AG08396 (cell line): Measurements from ENCODE around the gene MCCC1.

Source experiments
- DNase-seq: peaks from one replicate; pipeline ENCODE4 v3.0.0; 2012; ENCODE audit warnings: low spot score, mixed read lengths

Gene MCCC1

DNA sequence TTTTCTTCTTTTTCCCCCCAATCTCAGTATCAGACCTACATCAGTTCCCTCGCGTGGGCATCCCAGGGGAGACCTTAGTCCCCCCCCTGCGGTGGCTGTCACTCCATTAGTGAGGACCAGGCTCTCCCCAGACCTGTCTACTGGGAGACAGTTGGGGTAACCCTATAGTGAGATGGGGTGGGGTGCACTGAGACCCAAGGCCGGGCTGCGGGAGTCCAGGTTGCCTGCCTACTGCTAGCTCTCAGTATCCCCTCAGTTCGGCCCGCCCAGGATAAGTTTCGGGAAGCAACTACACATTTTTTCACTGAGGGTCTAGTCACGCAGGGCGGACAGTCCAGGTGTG lies 118.3 kb downstream of the MCCC1 start:
- no peak for DNase-seq

DNA sequence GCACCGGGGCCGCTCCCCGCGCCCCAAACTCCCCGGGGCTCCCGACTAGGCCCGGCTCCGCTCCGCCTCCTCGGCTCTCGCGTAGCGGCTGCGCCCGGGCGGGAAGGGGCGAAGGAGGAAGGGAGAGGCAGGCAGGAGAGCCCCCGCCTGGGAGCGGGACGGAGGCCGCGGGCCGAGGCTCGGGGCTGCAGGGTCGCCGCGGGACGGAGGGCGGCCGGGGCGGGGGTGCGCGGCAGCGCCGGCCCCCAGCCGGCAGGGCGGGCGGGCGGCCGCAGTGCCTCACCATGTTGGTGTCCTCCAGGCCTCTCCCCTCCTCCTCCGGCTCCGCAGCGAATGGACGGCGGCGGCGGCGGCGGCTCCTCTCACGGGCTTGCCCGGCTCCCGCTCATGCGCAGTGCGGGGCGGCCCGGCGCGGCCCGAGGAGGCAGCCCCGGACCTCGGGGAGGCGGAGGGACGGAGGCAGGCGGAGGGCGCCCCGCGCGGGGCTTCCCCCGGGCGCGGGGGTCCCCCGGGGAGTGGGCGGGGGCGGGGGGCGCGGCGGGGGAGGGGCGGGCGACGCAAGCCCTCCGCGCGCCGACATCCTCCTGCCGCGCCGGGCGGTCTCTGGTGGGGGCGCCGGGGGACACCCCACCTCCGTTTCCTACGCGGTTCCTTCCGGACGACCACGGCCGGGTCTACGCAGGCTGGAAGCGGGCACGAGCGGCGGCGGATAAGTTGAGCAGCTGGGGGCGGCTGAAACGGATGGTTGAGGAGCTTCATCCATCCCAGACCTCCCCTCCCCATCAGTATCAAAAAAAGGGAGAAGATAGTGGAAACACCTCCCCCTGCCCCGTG lies 118.9 kb downstream of the MCCC1 start, which contains the start of gene DCUN1D1:
Gene DCUN1D1 (minus strand): TSS at position 335 of the 834 bp plus-strand sequence. CDS start 49 bp downstream, at position 286.
- DNase-seq = peak; percentile 99

DNA sequence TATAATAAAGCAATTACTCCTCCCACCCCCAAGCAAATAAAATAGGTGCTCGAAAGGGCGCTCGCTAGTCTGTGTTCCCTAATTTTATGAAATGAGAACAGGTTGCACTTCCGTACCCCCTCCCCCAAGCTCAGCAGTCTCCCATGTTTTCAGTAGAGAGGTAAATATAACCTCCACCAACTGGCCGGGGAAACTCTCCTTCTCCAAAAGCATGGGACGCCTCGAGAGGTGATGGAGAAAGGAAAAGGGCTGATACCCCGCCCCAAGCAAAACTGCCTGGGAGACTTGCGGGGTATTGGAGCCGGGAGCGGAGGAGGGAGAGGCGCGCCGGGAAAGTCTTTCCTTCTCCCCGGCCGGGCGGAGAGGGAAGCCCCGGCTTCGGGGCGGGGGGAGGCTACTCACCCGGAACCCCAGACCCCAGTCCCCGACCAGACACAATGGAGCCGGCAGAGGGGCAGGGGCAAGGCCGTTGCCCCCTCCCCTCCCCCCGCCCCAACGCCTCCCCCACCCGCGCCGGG lies 119.6 kb downstream of the MCCC1 start:
- peak; percentile 36 for DNase-seq

DNA sequence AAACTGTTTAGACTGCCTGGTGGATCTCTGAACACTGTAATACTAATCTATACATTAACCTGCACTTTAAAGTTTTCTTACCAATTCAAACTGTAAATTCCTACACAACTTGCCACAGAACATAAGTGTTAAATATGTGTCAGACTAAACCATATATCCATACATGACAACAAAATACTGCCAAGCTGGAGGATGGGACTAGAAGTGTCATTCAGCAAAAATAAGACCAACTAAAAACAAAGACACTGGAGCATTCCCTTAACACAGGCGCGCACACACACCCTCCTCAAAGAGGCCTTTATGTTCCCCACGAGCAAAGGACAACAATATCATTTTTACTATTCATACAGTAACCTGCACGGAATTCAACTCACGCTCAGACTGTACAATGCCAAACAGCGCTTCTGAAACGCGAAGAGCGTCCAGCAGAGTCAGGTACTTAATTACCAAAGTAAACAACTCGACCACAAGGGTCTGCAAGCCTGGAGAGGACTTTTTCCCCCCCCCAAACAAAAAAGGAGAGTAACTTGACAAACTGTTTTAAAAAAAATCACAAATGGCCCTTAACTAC lies 120.1 kb downstream of the MCCC1 start:
- DNase-seq = no peak

DNA sequence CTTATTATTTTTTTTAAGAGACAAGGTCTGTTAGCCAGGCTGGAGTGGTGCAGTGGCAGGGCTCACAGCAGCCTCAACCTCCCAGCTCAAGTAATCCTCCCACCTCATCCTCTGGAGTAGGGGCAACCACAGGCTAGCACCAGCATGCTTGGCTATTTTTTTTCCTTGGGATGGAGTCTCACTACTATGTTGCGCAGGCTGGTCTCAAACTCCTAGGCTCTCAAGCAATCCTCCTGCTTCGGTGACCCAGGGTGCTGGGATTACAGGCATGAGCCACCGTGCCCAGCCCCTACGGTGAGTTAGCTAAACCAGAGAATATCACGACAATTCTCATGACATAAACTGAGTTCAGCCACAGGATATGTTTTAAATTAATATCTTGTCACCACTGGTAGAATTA lies 120.9 kb downstream of the MCCC1 start:
- no peak for DNase-seq

DNA sequence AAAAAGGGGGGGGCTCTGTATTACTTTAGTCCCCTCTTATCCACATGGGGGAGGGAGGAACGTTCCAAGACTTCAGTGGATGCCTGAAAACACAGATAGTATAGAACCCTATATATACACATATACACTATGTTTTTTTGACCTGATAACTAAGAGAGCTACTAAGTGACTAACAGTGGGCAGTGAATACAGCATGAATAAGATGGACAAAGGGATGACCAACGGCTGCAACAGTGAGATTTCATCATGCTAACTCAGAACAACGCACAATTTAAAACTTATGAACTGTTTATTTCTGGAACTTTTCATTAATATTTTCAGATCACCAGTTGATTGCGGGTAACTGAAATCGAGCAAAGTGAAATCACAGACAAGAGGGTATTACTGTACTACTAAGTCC lies 126.2 kb downstream of the MCCC1 start:
- DNase-seq = no peak

DNA sequence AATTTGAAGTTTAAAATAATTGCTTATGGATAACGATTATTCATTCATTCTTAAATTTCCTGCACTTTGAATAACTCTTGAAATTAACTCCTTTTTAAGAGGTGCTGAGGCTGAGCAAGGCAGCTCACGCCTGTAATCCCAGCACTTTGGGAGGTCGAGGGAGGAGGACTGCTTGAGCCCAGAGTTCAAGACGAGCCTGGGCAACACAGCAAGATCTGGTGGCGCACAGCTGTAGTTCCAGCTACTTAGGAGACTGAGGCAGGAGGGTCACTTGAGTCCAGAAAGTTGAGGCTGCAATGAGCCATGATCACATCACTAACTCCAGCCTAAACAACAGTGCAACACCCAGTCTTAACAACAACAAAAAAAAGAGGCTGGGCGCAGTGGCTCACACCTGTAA lies 126.9 kb downstream of the MCCC1 start:
- DNase-seq = no peak

DNA sequence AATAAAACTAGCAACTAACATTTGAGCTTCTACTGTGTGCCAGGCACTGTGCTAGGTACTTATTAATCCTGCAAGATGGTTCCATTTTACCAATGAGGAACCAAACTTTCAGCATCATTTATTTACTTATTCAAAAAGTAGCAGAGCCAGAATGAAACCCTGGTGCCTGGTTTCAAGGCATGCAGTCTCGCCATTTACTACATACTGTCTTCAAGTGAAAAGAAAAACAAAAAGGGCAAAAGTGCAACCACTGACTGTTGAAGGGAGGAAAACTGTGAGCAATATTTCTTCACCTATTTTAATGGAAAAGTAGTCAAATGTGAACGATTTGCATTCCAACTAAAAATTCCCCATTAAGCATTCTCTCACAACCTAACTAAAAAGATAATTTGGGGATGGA lies 127.7 kb downstream of the MCCC1 start:
- no peak for DNase-seq

DNA sequence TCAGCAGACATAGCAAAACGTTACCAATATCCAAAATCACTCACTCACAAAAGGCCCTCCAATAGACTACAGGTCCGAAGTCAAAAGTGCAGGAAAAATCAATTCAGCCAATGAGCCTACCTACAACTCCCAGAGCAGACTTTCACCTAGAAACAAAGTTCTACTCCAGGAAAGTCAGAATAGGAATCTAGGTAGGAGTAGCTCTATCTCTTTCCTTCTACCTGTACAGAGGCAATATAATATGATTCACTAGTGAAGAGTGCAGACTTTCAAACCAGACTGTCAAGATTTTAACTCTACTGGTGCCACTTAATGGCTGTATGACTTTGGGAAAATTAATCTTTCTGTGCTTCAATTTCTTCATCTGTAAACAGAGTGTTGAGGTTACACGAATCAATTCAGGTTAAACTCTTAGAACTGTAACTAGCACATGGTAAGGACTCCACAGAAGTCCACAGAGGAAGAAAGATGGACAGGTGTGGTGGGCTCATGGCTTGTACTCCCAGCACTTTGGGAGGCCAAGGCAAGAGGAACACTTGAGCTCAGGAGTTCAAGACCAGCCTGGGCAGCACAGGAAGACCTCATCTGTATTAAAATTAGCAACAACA lies 128.4 kb downstream of the MCCC1 start:
- no peak for DNase-seq

DNA sequence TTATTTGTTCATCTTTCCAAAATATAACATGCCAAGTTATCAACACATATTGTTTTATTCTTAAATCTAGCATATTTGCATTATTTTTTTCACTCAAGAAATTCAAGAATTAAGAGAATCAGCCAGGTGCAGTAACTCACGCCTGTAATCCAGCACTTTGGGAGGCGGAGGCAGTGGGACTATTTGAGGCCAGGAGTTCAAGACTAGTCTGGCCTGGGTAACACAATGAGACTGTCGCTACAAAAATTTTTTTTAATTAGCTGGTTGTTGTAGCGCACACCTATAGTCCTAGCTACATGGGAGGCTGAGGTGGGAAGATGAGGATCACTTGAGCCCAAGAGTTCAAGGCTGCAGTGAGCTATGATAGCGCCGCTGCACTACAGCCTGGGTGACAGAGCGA lies 129.4 kb downstream of the MCCC1 start:
- DNase-seq = no peak

DNA sequence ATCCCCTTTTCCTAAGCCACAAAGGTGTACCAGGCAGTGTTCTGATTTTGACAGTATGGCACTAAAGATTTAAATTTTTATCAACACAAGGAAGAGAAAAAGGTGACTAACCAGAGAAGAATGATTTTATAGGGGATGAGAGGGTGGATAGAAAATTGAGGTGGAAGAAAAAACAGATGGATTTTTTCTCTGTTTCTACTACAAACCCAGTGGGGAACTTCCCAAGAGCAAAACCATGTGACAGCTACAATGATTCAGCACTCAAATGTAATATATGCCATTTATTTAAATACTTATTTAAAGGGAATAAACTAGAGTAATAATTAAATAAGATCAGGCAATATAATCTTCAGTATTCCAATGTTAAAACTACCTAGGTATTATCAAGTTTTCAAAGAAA lies 130.0 kb downstream of the MCCC1 start:
- DNase-seq = peak; percentile 29

DNA sequence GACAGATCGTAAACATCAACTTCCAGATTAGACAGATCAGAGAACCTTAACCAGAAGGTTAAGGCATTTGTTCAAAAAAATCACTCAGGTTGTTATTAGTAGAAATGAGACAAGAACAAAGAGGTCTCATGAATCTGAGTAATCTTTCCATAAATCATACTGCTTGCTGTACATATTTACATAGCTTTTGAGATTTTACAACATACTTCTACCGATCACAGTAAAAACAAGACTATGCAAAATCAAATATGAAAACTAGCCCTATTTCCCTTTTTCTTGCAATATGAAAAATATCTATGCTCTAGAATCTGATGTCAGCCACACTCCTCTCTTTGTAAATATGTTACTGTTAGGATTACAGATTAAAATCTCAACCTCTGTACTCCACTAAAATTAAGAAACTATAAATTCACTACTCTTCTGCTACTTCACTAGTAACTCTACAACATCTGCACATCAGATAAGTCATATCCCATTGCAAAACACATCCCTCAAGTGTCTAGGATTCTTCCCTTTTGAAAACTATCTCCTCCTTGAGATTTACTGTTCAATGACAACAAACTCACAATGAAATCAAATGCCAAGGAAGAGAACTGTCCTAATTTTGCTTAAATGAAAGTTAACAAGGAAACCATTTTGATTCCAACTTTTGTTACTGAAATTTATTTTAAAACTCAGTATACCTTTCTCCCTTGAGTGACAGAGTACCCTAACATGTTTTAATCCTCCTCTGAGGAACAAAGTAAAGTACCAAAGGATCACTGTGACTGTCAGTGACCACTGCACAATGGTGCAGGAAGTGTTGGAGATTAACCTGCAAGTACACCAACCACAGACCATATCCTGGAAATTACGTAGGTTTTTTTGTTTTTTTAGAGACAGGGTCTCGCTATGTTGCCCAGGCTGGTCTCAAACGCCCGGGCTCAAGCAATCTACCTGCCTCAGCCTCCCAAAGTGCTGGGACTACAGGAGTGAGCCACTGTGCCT lies 131.8 kb downstream of the MCCC1 start:
- no peak for DNase-seq

DNA sequence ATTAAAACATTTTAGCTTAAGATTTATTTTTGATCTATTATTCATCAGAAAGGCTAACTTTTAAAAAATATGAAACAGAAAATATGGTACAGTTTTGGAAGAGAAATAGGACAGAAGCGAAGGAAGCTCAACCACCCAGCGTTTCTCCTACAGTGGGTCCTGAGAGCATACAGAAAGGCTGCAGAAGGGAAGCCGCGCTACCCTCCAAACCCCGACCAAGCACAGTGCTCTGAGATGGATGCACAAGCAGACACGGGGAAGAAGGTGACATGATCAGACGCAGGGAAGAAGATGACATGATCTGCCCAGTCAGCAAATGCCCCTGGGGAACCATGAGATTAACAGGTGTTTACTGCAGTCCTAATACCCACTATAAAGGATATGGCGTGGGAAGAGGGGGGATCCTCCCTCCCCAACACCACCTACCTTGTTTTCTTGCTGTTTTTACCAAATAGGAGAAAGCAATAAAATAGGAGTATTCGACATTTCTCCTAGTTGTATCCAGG lies 133.4 kb downstream of the MCCC1 start:
- no peak for DNase-seq
